Stimulated activated CD8-positive, alpha-beta memory T cell treated with anti-CD3 and anti-CD28 coated beads, Interleukin-7, amount 100 ng/mL, for 24 hours (primary cell): ENCODE measurements around the gene LRRC8E.
"Not testable (repeated sequence)": the region's sequence is repeated elsewhere in the genome, so short reads cannot be mapped to it uniquely, and the experiment has no call there.

Experiments
- DNase-seq: peaks from one replicate; pipeline ENCODE4 v3.0.0-alpha.2; 2020; ENCODE audit warnings: low read depth

The LRRC8E gene

DNA sequence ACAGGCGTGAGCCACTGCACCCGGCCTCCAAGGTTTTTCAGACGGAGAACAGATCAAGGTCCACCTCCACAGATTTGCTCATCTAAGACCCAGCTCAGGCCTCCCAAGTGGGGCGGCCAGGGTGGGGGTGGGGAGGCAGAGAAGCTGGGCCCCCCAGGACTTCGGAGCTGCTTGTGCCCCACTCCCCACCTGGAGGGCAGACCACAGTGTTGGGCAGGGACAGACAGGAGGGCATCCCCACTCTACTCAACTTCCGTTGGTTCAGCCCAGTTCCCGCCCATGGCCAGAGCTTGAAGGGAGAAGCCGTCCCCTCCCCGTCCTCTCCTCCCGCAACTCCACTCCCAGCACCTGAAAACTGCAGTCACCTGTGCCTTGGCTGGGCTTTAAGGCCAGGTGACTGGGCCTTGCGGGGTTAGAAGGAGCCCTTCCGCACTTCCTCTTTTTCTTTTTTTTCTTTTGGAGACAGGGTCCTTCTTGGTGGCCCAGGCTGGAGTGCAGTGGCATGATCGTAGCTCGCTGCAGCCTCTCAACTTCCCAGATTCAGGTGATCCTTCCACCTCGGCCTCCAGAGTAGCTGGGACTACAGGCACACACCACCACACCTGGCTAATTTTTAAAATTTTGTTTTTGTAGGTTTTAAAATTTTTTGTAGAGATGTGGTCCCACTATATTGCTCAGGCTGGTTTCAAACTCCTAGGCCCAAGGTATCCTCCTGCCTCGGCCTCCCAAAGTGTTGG, 734 bp upstream of the LRRC8E start:
- no peak for DNase-seq

DNA sequence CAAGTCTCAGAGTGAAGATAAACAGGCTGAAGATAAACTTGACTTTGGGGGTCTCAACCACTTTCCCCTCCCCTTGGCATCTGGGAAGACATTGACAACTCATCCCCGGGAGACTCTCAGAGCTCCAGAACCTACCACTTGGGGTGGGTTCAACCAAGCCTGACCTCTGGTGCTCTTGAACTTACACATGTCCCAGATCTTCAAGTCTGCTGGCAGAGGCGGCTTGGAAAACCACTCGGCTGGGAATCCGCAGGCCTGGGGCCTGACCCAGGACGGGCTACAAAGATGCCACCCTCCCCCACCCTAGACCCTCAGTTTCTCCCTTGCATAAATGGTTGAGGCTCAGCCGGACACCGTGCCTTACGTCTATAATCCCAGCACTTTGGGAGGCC, 512 bp downstream of the LRRC8E start:
- DNase-seq = no peak

DNA sequence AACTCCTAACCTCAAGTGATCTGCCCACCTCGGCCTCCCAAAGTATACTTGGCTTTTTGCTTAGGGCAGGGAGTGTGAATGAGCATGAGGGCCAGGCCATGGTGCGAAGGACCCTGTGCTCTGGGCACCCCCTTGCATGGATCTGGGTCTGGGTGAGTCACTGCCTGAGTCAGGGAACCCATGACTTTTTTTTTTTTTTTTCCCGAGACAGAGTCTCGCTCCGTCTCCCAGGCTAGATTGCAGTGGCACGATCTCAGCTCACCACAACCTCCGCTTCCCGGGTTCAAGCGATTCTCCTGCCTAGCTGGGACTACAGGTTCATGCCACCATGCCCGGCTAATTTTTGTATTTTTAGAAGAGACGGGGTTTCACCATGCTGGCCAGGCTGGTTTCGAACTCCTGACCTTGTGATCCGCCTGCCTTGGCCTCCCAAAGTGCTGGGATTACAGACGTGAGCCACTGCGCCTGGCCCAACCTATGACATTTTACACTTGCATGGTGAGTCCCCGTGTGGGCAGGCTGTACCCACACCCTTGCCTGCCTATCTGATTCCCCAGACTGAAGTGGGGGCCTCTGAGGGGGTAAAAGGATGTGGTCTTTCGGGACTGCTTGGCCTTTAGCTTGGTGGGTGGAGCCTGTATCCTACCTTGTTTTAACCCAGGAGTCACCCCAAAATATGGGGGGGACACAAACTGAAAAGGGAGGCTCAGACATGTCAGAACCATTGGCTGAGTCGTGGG, 5.2 kb downstream of the LRRC8E start:
- not testable (repeated sequence) for DNase-seq

DNA sequence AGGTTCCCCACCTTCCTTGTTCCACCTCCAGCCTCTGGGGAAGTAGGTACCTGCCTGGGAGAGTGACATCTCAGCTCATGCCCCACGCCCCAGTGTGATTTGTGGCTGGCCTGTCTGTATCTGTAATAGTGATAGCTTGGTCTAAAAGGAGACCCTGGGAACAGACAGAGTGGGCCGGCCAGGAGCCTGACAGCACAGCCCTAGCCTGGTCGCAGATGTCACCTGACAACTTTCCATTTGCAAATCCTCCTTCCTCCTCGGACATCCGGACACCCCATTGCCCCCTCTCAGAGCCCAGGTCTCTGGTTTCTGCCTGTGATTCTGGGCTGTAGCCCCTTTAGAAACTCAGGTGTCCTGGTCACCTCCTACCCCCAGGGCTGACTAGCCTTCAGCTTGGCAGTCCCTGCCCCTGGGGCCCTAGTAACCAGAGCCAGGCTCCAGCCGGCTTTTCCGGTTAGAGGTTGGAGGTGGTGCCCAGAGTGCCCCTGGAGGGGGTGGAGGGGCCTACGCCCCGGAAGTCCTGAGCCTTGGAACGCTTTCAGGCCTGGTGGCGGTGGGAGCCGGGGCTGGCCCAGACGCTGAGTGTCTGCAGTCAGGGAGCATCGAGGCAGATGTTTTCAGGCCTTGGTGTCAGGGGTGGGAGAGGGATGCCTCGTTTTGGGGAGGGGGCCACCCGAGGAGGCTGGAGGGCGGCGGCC, 6.5 kb downstream of the LRRC8E start:
- no peak for DNase-seq

DNA sequence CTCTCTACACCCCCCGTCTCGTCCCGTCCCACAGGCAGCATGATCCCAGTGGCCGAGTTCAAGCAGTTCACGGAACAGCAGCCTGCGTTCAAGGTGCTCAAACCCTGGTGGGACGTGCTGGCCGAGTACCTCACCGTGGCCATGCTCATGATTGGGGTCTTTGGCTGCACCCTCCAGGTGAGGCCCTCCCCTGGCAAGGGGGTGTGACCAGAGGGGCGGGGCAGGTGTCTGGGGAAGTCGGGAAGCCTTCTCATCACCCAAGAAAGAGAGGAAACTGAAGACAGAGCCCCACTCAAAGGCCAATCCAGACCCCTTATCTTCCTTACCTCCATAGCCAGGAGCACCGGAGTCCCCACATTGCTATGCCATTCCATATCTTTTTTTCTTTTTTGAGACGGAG, 7.3 kb downstream of the LRRC8E start:
- DNase-seq = no peak

DNA sequence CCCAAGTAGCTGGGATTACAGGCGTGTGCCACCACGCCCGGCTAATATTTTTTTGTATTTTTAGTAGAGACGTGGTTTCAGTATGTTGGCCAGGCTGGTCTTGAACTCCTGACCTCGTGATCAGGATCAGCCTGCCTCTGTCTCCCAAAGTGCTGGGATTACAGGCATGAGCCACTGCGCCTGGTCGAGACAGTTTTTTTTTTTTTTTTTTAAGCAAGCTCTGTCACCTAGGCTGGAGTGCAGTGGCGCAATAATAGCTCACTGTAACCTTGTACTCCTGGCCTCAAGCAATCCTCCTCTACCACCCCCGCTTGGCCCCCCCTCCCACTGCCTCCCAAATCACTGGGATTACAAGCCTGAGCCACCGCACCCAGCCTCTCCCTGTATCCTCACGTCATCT, 9.0 kb downstream of the LRRC8E start:
- DNase-seq = no peak

DNA sequence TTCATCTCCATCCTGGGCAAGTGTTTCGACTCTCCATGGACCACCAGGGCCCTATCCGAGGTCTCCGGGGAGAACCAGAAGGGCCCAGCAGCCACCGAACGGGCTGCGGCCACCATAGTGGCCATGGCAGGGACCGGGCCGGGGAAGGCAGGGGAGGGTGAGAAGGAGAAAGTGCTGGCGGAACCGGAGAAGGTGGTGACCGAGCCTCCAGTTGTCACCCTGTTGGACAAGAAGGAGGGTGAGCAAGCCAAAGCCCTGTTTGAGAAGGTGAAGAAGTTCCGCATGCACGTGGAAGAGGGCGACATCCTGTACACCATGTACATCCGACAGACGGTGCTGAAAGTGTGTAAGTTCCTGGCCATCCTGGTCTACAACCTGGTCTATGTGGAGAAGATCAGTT, 10.7 kb downstream of the LRRC8E start:
- DNase-seq = no peak

DNA sequence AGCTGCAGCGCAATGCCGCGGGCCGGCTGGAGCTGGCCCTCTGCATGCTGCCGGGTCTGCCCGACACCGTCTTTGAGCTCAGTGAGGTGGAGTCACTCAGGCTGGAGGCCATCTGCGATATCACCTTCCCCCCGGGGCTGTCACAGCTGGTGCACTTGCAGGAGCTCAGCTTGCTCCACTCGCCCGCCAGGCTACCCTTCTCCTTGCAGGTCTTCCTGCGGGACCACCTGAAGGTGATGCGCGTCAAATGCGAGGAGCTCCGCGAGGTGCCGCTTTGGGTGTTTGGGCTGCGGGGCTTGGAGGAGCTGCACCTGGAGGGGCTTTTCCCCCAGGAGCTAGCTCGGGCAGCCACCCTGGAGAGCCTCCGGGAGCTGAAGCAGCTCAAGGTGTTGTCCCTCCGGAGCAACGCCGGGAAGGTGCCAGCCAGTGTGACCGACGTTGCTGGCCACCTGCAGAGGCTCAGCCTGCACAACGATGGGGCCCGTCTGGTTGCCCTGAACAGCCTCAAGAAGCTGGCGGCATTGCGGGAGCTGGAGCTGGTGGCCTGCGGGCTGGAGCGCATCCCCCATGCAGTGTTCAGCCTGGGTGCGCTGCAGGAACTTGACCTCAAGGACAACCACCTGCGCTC, 11.6 kb downstream of the LRRC8E start:
- no peak for DNase-seq

DNA sequence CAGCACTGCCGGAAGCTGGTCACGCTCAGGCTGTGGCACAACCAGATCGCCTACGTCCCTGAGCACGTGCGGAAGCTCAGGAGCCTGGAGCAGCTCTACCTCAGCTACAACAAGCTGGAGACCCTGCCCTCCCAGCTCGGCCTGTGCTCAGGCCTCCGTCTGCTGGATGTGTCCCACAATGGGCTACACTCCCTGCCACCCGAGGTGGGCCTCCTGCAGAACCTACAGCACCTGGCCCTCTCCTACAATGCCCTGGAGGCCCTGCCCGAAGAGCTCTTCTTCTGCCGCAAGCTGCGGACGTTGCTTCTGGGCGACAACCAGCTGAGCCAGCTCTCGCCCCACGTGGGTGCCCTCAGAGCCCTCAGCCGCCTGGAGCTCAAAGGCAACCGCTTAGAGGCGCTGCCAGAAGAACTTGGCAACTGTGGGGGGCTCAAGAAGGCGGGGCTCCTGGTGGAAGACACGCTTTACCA, 12.1 kb downstream of the LRRC8E start:
- no peak for DNase-seq

DNA sequence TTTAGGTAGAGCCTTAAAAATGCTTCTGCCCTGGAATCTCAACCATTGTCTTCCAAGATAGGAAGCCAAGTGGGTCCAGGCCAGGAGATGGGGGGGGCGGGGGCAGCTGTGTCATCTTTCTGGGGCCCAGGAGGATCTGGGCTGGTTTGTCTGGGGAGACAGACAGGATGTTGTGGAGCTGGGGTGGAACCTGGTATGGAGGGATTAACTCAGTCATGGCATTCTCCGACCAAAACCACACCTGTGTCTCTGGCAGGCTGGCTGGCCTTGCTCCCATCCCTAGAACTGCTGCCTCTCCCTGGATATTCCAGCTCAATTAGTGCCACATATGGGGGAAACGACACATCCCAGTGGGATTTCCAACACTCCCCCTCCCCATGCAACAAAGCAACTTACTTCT, 12.6 kb downstream of the LRRC8E start:
- DNase-seq = no peak

DNA sequence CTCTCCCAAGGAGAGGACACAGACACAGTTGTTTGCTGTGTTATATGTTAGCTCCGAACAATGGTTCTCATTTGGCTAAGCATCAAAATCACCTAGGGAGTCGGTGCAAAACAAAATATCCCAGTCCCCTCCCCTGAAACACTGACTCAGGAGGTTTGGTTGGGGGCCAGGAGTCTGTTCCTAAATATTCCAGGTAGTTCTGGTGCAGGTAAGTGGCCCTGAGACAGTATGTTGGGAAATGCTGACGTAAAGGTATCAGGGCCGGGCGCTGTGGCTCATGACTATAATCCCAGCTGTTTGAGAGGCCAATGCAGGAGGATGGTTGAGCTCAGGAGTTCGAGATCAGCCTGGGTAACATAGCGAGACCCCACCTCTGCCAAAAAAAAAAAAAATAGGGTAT, 13.0 kb downstream of the LRRC8E start:
- DNase-seq = no peak

DNA sequence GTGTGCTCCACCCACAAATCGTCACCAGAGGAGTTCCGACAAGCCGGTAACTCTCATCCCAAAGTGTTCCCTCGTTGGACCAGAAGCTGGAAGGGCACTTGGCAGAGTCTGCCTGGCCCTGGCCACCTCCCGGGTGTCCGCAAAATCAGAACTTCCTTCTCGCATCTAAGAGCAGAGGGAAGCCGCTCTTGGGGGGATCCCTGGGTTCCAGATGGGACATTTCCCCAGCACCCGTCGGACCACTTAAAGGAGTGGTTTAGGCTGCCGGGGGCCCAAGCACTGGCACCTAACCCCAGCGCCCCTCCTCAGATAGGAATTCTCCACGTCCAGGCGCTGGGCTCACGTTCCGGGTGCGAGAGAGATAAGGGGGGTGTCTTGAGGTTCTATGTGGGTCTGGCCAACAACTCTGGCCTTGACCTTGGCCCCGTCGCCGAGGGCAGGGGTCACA, 14.5 kb downstream of the LRRC8E start:
- DNase-seq = no peak

DNA sequence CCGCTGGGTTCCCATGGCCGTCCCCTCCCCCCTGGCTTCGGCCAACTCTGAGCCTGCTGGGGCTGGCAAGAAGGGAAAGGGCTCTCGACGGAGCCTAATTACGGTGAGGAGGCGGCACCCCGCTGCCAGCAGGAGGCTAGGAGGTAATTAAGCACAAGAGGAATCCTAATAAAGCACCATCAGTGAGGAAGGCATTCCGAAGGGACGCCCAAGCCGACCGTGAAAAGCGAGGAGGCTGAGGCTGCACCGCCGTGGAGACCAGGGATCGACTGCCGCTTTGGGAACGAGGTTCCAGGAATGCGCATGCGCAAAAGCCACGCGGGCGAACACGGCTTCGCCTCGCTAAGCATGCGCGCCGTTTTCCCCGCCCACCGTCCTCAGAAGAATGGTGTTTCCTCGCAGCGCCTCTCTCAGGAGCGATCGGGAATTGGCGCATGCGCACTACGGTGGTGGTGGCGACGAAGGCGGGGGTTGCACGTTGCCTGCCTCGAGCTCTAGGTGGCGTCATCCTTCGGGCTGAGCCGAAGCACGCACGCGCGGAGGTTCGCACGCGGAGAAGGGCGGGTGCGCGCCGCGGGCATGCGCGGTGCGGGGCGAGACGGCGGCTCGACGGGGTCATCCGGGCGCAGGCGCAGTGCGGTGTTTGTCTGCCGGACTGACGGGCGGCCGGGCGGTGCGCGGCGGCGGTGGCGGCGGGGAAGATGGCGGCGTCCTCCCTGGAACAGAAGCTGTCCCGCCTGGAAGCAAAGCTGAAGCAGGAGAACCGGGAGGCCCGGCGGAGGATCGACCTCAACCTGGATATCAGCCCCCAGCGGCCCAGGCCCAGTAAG, 15.1 kb downstream of the LRRC8E start, which contains the start of gene MAP2K7:
Gene MAP2K7 (plus strand): TSS at position 634 of the 830 bp plus-strand sequence. CDS start 68 bp downstream, at position 702.
- DNase-seq = peak; percentile 100

DNA sequence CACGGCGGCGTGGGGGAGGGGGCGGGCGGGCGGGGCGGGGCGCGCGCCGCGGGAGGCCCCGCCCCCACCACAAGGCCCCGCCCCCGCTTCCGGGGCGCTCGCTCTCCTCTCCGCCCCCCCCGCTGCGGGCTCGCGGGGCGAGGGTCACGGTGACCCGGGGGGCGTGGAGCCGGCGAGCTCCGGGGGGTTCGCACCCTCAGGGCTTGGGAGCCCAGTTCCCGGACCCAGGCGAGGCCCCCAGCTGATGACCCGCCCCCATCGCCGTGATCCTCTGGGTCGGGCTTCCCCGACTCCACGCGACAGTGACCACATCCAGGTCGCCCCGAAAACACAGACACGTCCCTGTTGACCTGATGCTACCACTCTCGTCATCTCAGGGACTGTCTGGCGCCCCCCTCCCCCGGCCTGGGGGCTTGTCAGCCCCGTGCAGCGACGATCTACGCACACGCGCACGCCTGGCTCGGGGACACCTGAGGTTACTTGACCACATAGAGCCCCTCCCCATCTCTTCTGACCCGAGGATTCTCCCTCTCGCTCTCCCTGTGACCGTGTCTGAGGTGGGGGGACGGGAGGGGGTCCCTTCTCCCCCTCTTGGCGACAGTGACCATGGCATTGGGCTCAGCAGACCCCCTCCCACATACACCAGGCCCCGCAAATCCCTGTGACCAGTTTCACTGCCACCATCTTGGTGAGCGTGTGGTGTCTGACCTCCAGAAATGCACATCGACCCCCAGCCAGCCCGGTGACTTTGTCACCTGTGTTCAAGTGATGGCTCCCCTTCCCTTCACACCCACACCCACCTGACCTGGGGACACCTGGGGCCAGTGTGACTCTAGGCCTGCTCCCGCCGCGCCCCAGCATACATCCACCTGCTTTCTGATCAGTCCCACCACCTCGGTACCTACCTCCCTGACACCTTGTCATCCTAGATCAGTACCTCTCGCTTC, 16.0 kb downstream of the LRRC8E start:
- peak; percentile 38 for DNase-seq

DNA sequence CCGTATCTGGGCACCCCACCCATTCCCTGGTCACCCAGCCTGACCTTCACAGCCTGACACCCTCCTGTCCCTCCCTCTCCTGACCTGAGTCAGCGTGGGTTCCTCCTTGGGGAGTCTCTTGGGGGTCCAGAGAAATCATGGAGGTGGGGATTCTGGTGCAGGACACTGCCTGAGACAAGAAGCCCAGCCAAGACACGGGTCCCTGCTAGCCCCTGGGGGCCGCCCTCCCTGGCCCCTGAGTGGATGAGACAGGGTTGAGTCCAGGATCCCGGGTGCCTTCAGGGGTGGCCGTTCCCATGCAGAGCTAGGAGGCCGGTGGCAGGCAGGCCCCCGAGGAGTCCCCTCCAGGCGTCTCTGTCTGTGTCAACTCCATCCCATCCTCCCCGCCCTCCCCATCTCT, 17.0 kb downstream of the LRRC8E start:
- no peak for DNase-seq

DNA sequence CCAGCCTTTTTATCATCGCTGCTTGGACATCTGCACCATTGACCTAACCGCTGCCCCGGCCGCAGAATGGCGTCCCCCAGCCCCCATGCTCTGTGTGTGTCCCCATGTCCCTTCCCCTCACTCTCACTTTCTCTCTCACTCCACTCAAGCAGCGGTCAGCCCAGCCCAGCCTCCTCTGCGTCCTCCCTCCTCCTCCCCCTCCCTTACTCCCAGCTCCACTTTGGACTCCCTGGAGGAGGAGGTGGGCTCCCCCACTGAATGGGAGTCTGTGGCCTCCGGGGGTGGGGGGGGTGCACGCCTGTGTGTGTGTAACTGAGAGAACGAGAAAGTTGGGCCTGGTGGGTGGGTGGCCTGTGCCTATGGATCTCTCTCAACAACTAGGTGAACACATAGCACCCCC, 17.5 kb downstream of the LRRC8E start:
- DNase-seq = no peak

DNA sequence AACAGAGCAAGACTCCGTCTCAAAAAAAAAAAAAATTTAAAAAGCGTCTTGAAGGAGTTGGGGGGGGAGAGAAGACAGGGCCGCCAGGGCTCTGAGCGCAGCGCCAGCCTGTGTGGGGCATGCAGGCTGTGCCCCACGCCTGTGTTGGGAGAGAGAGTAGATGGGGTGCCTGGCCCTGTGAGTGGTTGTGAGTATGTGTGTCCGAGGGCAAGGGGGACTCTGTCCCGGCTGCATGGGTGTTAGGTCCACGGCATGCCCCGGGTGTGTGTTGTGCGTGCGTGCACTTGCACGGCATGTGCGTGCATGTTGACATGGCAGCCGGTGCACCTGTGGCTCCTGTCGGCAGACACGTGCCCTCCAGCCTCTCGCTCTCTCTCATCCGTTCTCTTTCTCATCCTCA, 18.8 kb downstream of the LRRC8E start:
- DNase-seq = no peak

DNA sequence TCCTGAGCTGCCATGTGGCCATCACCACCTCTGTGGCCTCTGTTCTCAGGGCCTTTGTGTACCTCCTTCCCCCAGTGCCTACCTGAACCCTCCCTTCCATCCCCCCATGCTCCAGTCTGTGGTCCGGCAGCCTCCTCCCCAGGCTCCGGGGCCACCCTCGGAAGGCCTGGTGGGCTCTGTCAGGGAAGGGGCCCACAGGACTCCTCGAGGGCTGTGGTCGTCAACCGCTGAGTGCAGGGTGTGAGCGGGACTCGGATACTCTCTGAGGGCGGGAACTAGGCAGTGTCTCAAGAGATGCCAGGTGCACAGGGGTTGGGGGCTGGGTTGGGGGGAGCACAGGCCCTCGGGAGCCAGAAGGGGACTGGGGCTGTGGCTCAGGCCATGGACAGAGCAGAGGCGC, 19.2 kb downstream of the LRRC8E start:
- DNase-seq = no peak

DNA sequence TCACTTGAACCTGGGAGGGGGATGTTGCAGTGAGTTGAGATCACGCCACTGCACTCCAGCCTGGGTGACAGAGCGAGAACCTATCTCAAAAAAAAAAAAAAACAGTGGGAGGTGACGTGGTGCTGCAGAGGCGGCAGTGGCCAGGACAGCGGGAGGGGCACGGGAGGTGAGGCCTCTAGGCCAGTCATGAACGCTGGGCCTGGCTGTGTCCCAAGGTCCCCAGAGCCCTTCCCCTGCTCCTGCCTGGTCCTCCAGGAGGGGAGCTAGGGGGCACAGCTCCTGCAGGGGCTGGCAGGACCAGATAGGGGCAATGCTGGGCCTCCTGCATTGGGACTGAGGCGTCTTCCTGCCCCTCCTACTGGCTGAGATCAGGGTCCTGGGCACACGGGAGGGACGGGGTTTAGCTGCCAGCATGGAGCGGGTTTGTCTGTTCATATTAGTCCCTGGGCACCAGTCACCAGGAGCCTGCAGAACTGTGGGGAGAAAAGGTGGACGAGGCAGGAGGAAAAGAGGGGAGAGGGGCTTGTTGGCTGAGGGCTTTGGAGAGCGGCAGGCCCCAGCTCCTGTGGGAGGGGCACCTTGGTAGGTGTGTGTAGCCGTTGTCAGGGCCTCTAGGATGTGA, 19.9 kb downstream of the LRRC8E start:
- no peak for DNase-seq
